Activated gamma-delta T cell treated with Interleukin-2 at 50 U/mL for 16 hours (primary cell): ENCODE measurements around the gene C1QTNF1.

Source experiments
- DNase-seq: peaks from one replicate; pipeline ENCODE4 v3.0.0-alpha.2; 2020

Gene C1QTNF1

GRCh38 chr17:79097226-79098055, 73.5 kb downstream of the C1QTNF1 start:
- DNase-seq: no peak

GRCh38 chr17:79098282-79098867, 74.4 kb downstream of the C1QTNF1 start:
- DNase-seq: no peak
